MM.1S (cell line): ENCODE results near the gene HRAS.
A peak's percentile ranks its signal among the peaks of the same experiment; 100 is the strongest.

Source experiments
- DNase-seq: peaks from one replicate; pipeline ENCODE4 v3.0.0-alpha.2; 2015
- H2AFZ ChIP-seq: fragments of 300-600 bp; sonication (generic); 2 replicates; pipeline ENCODE4 v1.6.0; 2016; ENCODE audit warnings: antibody characterized with exemption, low read length
- H3F3A ChIP-seq: fragments of 300-600 bp; sonication (generic); 2 replicates; pipeline ENCODE4 v1.6.1; 2016; ENCODE audit warnings: mild to moderate bottlenecking, antibody characterized with exemption, low read length, moderate library complexity, mixed read lengths; ENCODE audit not compliant: insufficient read depth
- H3K27ac ChIP-seq: fragments of 300-600 bp; sonication (generic); 2 replicates; pipeline ENCODE4 v1.5.1; 2016; ENCODE audit warnings: mild to moderate bottlenecking, low read length
- H3K27me3 ChIP-seq: fragments of 300-600 bp; sonication (generic); replicated peaks from 2 replicates; pipeline ENCODE4 v1.6.0; 2016; ENCODE audit warnings: low read length; ENCODE audit not compliant: insufficient read depth
- H3K36me3 ChIP-seq: fragments of 300-600 bp; sonication (generic); replicated peaks from 2 replicates; pipeline ENCODE4 v1.6.1; 2016; ENCODE audit warnings: mild to moderate bottlenecking, low read length, mixed read lengths; ENCODE audit not compliant: insufficient read depth
- H3K4me1 ChIP-seq: fragments of 300-600 bp; sonication (generic); 2 replicates; pipeline ENCODE4 v1.6.1; 2016; ENCODE audit warnings: low read length, mixed read lengths
- H3K4me2 ChIP-seq: fragments of 300-600 bp; sonication (generic); 2 replicates; pipeline ENCODE4 v1.6.0; 2016; ENCODE audit warnings: low read depth, low read length
- H3K4me3 ChIP-seq: fragments of 300-600 bp; sonication (generic); 2 replicates; pipeline ENCODE4 v1.5.1; 2016; ENCODE audit warnings: low read length, mixed read lengths
- H3K79me2 ChIP-seq: fragments of 300-600 bp; sonication (generic); 2 replicates; pipeline ENCODE4 v1.6.1; 2016; ENCODE audit warnings: mixed run types, low read length, mixed read lengths
- H3K9ac ChIP-seq: fragments of 300-600 bp; sonication (generic); 2 replicates; pipeline ENCODE4 v1.6.1; 2016; ENCODE audit warnings: low read length, mixed read lengths
- H3K9me2 ChIP-seq: fragments of 300-600 bp; sonication (generic); replicated peaks from 2 replicates; pipeline ENCODE4 v1.6.1; 2016; ENCODE audit warnings: mild to moderate bottlenecking, low read length, mixed read lengths; ENCODE audit not compliant: insufficient read depth
- H3K9me3 ChIP-seq: fragments of 300-600 bp; sonication (generic); replicated peaks from 2 replicates; pipeline ENCODE4 v1.6.1; 2016; ENCODE audit warnings: mild to moderate bottlenecking, low read length, mixed read lengths; ENCODE audit not compliant: insufficient read depth
- H4K20me1 ChIP-seq: fragments of 300-600 bp; sonication (generic); 2 replicates; pipeline ENCODE4 v1.6.1; 2016; ENCODE audit warnings: mild to moderate bottlenecking, low read length, moderate library complexity, mixed read lengths; ENCODE audit not compliant: insufficient read depth
- CTCF ChIP-seq: fragments of 300-600 bp; sonication (generic); IDR thresholded peaks from 2 replicates; pipeline ENCODE4 v1.5.1; 2016; ENCODE audit warnings: antibody characterized with exemption, low read length, mixed read lengths
- EZH2 ChIP-seq: fragments of 300-600 bp; sonication (generic); optimal IDR thresholded peaks from 2 replicates; pipeline ENCODE3; 2017; ENCODE audit warnings: low read depth, mild to moderate bottlenecking, antibody characterized with exemption, low read length, mixed read lengths
- EZH2phosphoT487 ChIP-seq: fragments of 300-600 bp; sonication (generic); IDR thresholded peaks from 2 replicates; pipeline ENCODE4 v1.6.1; 2018; ENCODE audit warnings: antibody characterized with exemption, low read length

Gene HRAS

GRCh38 chr11:559712-560304 is 24.4 kb upstream of the HRAS start:
- no peaks in the 10 kb centered on the region for H3K36me3 ChIP-seq
- peaks cover 28% of the 10 kb centered on the region for H3K27me3 ChIP-seq
- no peaks in the 10 kb centered on the region for H3F3A ChIP-seq
- H3K9me3 ChIP-seq = no peaks in the 10 kb centered on the region
- H3K4me2 ChIP-seq = peak overlapping the region; percentile 98
- peak overlapping the region; percentile 78; the same call in 1 of the 2 replicates for H3K9ac ChIP-seq
- peaks cover 6% of the 10 kb centered on the region for H3K4me1 ChIP-seq
- H3K9me2 ChIP-seq = no peaks in the 10 kb centered on the region
- peak overlapping the region; percentile 71 for H2AFZ ChIP-seq
- H4K20me1 ChIP-seq = no peaks in the 10 kb centered on the region
- H3K4me3 ChIP-seq = peak overlapping the region; percentile 84
- peaks cover 15% of the 10 kb centered on the region for H3K79me2 ChIP-seq
- H3K27ac ChIP-seq = no peak overlapping the region
- TF ChIP-seq CTCF (no peak), EZH2phosphoT487 (no peak), EZH2 (no peak)
- DNase-seq = no peak

- H3K27ac ChIP-seq = no peak overlapping the region
- peaks cover 15% of the 10 kb centered on the region for H3K79me2 ChIP-seq
- DNase-seq = peak; percentile 1
- H4K20me1 ChIP-seq = no peaks in the 10 kb centered on the region
- no peak overlapping the region for H3K4me2 ChIP-seq
- H3K36me3 ChIP-seq = no peaks in the 10 kb centered on the region
- peaks cover 28% of the 10 kb centered on the region for H3K27me3 ChIP-seq
- no peak overlapping the region for H2AFZ ChIP-seq
- H3K9ac ChIP-seq = no peak overlapping the region
- TF ChIP-seq EZH2 (no peak), EZH2phosphoT487 (no peak), CTCF (0 out of 2 replicates have a peak, but pooled peaks have one; percentile 5)
- no peaks in the 10 kb centered on the region for H3K9me2 ChIP-seq
- H3K9me3 ChIP-seq = no peaks in the 10 kb centered on the region
- H3F3A ChIP-seq = no peaks in the 10 kb centered on the region
- H3K4me1 ChIP-seq = peaks cover 6% of the 10 kb centered on the region
- H3K4me3 ChIP-seq = no peak overlapping the region
These were observed 23.7 kb upstream of the HRAS start for GRCh38 chr11:559020-559620.

GRCh38 chr11:558503-558902 is 23.1 kb upstream of the HRAS start:
- Histone ChIP-seq H3K9me3 (no peaks in the 10 kb centered on the region), H3K9ac (no peak overlapping the region), H2AFZ (no peak overlapping the region), H3K4me2 (no peak overlapping the region), H3K27ac (no peak overlapping the region), H3K36me3 (no peaks in the 10 kb centered on the region), H3K4me3 (no peak overlapping the region), H3K4me1 (peaks cover 6% of the 10 kb centered on the region), H3F3A (no peaks in the 10 kb centered on the region), H3K27me3 (peaks cover 28% of the 10 kb centered on the region), H3K79me2 (peaks cover 15% of the 10 kb centered on the region), H4K20me1 (no peaks in the 10 kb centered on the region), H3K9me2 (no peaks in the 10 kb centered on the region)
- no peak for DNase-seq
- TF ChIP-seq EZH2phosphoT487 (no peak), EZH2 (no peak), CTCF (no peak)
